Measurements from ENCODE around the gene TXNIP.
A peak's percentile ranks its signal among the peaks of the same experiment; 100 is the strongest.

TXNIP gene

GRCh38 chr1:145977486-145978470 is 18.6 kb downstream of the TXNIP start:
- TF ChIP-seq ZFP3 (CRISPR knock-in tag; IDR thresholded peaks at IDR 0.05) (no peak), ESRRG (CRISPR knock-in tag; IDR thresholded peaks at IDR 0.05) (no peak), ZC3H10 (CRISPR knock-in tag; IDR thresholded peaks at IDR 0.05) (no peak), TSHZ2 (CRISPR knock-in tag; IDR thresholded peaks at IDR 0.05) (no peak), BACH2 (CRISPR knock-in tag; IDR thresholded peaks at IDR 0.05; ENCODE audit: borderline replicate concordance) (no peak), CREB5 (CRISPR knock-in tag; IDR thresholded peaks at IDR 0.05; ENCODE audit: low read depth) (no peak), POU6F1 (CRISPR knock-in tag; IDR thresholded peaks at IDR 0.05; ENCODE audit: borderline replicate concordance, low read depth) (no peak)
- peak; percentile 54 for ATAC-seq

- ATAC-seq = no peak
- no peak for TF ChIP-seq ZNF70 (CRISPR knock-in tag; IDR thresholded peaks at IDR 0.05)
- TF ChIP-seq ZFP3 (CRISPR knock-in tag; IDR thresholded peaks at IDR 0.05) = no peak
- no peak for TF ChIP-seq CREB5 (CRISPR knock-in tag; IDR thresholded peaks at IDR 0.05; ENCODE audit: low read depth)
- no peak for TF ChIP-seq ZNF565 (CRISPR knock-in tag; conservative IDR thresholded peaks at IDR 0.05; ENCODE audit: low read depth)
- no peak for TF ChIP-seq PATZ1 (CRISPR knock-in tag; IDR thresholded peaks at IDR 0.05; ENCODE audit: borderline replicate concordance)
- no peak for TF ChIP-seq BACH2 (CRISPR knock-in tag; IDR thresholded peaks at IDR 0.05; ENCODE audit: borderline replicate concordance)
- no peak for TF ChIP-seq GLIS3 (CRISPR knock-in tag; IDR thresholded peaks at IDR 0.05)
Measured at GRCh38 chr1:145977016-145977415, 19.4 kb downstream of the TXNIP start.

- TF ChIP-seq CSDC2 (CRISPR knock-in tag; IDR thresholded peaks at IDR 0.05) = no peak
- TF ChIP-seq CREB5 (CRISPR knock-in tag; IDR thresholded peaks at IDR 0.05; ENCODE audit: low read depth) = no peak
- no peak for TF ChIP-seq ARNTL (CRISPR knock-in tag; IDR thresholded peaks at IDR 0.05; ENCODE audit: borderline replicate concordance, low read depth)
- no peak for TF ChIP-seq GLIS3 (CRISPR knock-in tag; IDR thresholded peaks at IDR 0.05)
- no peak for ATAC-seq
Measured at GRCh38 chr1:145975216-145975615, 21.2 kb downstream of the TXNIP start.

GRCh38 chr1:145974721-145975120 is 21.7 kb downstream of the TXNIP start:
- no peak for ATAC-seq
- TF ChIP-seq OSR1 (CRISPR knock-in tag; IDR thresholded peaks at IDR 0.05) (no peak), RARB (CRISPR knock-in tag; IDR thresholded peaks at IDR 0.05) (no peak)

Data from SK-N-SH treated with all-trans-retinoic acid at 6 μM for 48 hours (cell line).